H1 (cell line): Measurements from ENCODE around the gene SYT2. TPM values are rescaled to one million over a fixed set of nuclear protein-coding genes. Genes with fewer than 3 reads are reported as not detected.

ENCODE experiments used
- POLR2A ChIP-seq, 2 experiments: IDR thresholded peaks; 1 replicate in 1 of 2; 2 replicates in 1 of 2; pipeline ENCODE4 v1.6.1; 2011; ENCODE audit warnings: low read depth in 2 of 2, low read length in 2 of 2, mild to moderate bottlenecking in 2 of 2; ENCODE audit errors: control extremely low read depth in 1 of 2
- TAF1 ChIP-seq: IDR thresholded peaks from 2 replicates; pipeline ENCODE4 v1.6.1; 2011; ENCODE audit warnings: mild to moderate bottlenecking, low read depth, low read length
- polyA plus RNA-seq, 7 experiments: library from polyadenylated mRNA; depleted of rRNA in 3 of 7; stranded (reverse) in 5 of 7; unstranded in 2 of 7; fragments of >200 nt in 5 of 7; fragments of 200-250 nt in 2 of 7; gene quantifications; 1 replicate in 5 of 7; 2 replicates in 1 of 7; 4 replicates in 1 of 7; pipeline versions ENCODE4 v1.2.1 to v1.2.3, GENCODE V29; 2011 to 2013; ENCODE audit warnings: missing spikeins in 2 of 7, mixed read lengths in 2 of 7
- total RNA-seq: library from RNA; stranded (reverse); fragmentation: NEBNext Ultra II Directional; extraction: Animal tissue kit (Norgen Biotek cat#: 25700); gene quantifications from 2 replicates; pipeline ENCODE4 v1.2.1, GENCODE V29; 2021
- TF ChIP-seq, protein P1 (sequence below), 3 experiments: IDR thresholded peaks; 1 replicate in 2 of 3; 2 replicates in 1 of 3; pipeline versions ENCODE4 v1.5.1 to v1.6.1; 2011; ENCODE audit warnings: low read length in 3 of 3, mild to moderate bottlenecking in 3 of 3, inconsistent platforms in 2 of 3, low read depth in 1 of 3, moderate library complexity in 1 of 3; ENCODE audit not compliant: insufficient read depth in 1 of 3; ENCODE audit errors: control extremely low read depth in 1 of 3

SYT2 gene
- total and polyA plus RNA-seq, 2 of the 8 experiments (the other 6 are each of a cell fraction or from before 2014, with no cell fraction given), result 2.8 to 11.0 TPM

- no peak for TF ChIP-seq TAF1
- TF ChIP-seq, protein P1, sequence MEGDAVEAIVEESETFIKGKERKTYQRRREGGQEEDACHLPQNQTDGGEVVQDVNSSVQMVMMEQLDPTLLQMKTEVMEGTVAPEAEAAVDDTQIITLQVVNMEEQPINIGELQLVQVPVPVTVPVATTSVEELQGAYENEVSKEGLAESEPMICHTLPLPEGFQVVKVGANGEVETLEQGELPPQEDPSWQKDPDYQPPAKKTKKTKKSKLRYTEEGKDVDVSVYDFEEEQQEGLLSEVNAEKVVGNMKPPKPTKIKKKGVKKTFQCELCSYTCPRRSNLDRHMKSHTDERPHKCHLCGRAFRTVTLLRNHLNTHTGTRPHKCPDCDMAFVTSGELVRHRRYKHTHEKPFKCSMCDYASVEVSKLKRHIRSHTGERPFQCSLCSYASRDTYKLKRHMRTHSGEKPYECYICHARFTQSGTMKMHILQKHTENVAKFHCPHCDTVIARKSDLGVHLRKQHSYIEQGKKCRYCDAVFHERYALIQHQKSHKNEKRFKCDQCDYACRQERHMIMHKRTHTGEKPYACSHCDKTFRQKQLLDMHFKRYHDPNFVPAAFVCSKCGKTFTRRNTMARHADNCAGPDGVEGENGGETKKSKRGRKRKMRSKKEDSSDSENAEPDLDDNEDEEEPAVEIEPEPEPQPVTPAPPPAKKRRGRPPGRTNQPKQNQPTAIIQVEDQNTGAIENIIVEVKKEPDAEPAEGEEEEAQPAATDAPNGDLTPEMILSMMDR (IDR thresholded peaks at IDR 0.05; ENCODE audit: control extremely low read depth in 1 of 3, insufficient read depth in 1 of 3, low read depth in 1 of 3, low read length in 3 of 3), result no peak
- TF ChIP-seq POLR2A (IDR thresholded peaks at IDR 0.05; ENCODE audit: control extremely low read depth in 1 of 2, low read depth in 2 of 2, low read length in 2 of 2), result no peak
Observed at GRCh38 chr1:202750761-202751160, 40.5 kb upstream of the SYT2 start (continued).
